ENCODE measurements around the gene PPP1R37. TPM values are rescaled to one million over a fixed set of nuclear protein-coding genes. Genes with fewer than 3 reads are reported as not detected.

The PPP1R37 gene
- total RNA-seq, 1 donor from 2014 or later = 19.2 TPM

- H3K4me3 ChIP-seq (ENCODE audit: low read depth, low read length) = no peak overlapping the region
- DNase-seq (ENCODE audit: low read depth) = no peak
- peaks cover 52% of the 10 kb centered on the region for H3K36me3 ChIP-seq (ENCODE audit: control insufficient read depth, insufficient read depth, low read length)
- H3K27me3 ChIP-seq (ENCODE audit: control insufficient read depth, insufficient read depth, low read length) = no peaks in the 10 kb centered on the region
- FAIRE-seq = no peak
- no peak for TF ChIP-seq CTCF (IDR thresholded peaks at IDR 0.05; ENCODE audit: insufficient read depth, low read length, severe bottlenecking)
Measured at GRCh38 chr19:45058622-45059159, 34.3 kb upstream of the PPP1R37 start.

DNA sequence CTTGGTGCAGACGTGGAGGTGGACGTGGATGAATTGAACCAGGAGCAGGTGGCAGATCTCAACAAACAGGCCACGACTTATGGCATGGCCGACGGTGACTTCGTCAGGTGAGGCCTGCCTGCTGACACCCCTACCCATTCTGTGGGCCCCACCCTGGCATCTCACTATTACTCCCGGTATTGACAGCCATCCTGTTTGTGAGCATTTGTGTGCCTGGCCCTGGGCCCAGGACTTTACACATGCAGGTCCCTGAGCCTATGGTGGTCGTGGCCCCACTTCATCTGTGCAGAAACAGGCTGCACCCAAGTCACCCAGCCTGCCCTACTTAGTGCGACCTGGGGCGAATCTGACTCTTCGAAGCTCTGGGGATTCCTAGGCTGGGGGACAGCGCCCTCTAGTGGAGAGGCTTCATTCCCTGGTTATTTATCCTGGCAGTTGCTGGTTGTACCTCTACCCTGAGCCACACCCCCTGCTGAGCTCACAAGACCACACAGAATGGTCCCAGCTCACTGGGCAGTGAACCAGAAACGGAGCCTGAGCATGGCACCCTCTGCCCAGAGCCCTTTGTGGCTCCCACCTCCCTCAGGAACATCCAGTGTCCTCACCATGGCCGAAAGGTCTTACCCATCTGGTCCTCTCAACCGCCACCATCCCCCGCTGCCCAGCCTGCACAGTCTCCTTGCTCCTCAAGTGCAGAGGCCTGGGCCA is 33.6 kb upstream of the PPP1R37 start:
- no peaks in the 10 kb centered on the region for H3K27me3 ChIP-seq (ENCODE audit: control insufficient read depth, insufficient read depth, low read length)
- DNase-seq (ENCODE audit: low read depth) = peak; percentile 73
- peak; percentile 94 for TF ChIP-seq CTCF (IDR thresholded peaks at IDR 0.05; ENCODE audit: insufficient read depth, low read length, severe bottlenecking)
- no peak for FAIRE-seq
- no peak overlapping the region for H3K4me3 ChIP-seq (ENCODE audit: low read depth, low read length)
- H3K36me3 ChIP-seq (ENCODE audit: control insufficient read depth, insufficient read depth, low read length) = peaks cover 52% of the 10 kb centered on the region

GRCh38 chr19:45061965-45062364 is 31.0 kb upstream of the PPP1R37 start:
- no peak for FAIRE-seq
- Histone ChIP-seq H3K36me3 (ENCODE audit: control insufficient read depth, insufficient read depth, low read length) (peaks cover 43% of the 10 kb centered on the region), H3K4me3 (ENCODE audit: low read depth, low read length) (no peak overlapping the region), H3K27me3 (ENCODE audit: control insufficient read depth, insufficient read depth, low read length) (no peaks in the 10 kb centered on the region)
- no peak for TF ChIP-seq CTCF (IDR thresholded peaks at IDR 0.05; ENCODE audit: insufficient read depth, low read length, severe bottlenecking)
- no peak for DNase-seq (ENCODE audit: low read depth)

- no peak for TF ChIP-seq CTCF (IDR thresholded peaks at IDR 0.05; ENCODE audit: insufficient read depth, low read length, severe bottlenecking)
- FAIRE-seq (no peak), DNase-seq (ENCODE audit: low read depth) (no peak)
- no peak overlapping the region for H3K4me3 ChIP-seq (ENCODE audit: low read depth, low read length)
- H3K27me3 ChIP-seq (ENCODE audit: control insufficient read depth, insufficient read depth, low read length) = no peaks in the 10 kb centered on the region
- H3K36me3 ChIP-seq (ENCODE audit: control insufficient read depth, insufficient read depth, low read length) = peaks cover 39% of the 10 kb centered on the region
Measured at GRCh38 chr19:45063851-45064801, 28.9 kb upstream of the PPP1R37 start.

GRCh38 chr19:45066921-45067661 is 25.9 kb upstream of the PPP1R37 start:
- DNase-seq (ENCODE audit: low read depth) = no peak
- Histone ChIP-seq H3K27me3 (ENCODE audit: control insufficient read depth, insufficient read depth, low read length) (no peaks in the 10 kb centered on the region), H3K4me3 (ENCODE audit: low read depth, low read length) (no peak overlapping the region), H3K36me3 (ENCODE audit: control insufficient read depth, insufficient read depth, low read length) (peaks cover 27% of the 10 kb centered on the region)
- no peak for FAIRE-seq
- no peak for TF ChIP-seq CTCF (IDR thresholded peaks at IDR 0.05; ENCODE audit: insufficient read depth, low read length, severe bottlenecking)
